Measurements from ENCODE around the gene KRCC1.

GRCh38 chr2:88066543-88066942 lies 11.0 kb upstream of the KRCC1 start:
- TF ChIP-seq CTCF (IDR thresholded peaks at IDR 0.05) (no peak), POLR2AphosphoS5 (IDR thresholded peaks at IDR 0.05; ENCODE audit: insufficient read depth in 1 of 2, low read depth in 1 of 2) (no peak)
